GM19395 (cell line): ENCODE results near the gene KRTAP26-1.

Experiments used
- ATAC-seq: cut with Tn5 transposase; IDR thresholded peaks from one replicate; pipeline ENCODE4 v1.9.1; 2021; ENCODE audit warnings: mild to moderate bottlenecking, moderate library complexity; ENCODE audit not compliant: unreplicated experiment

The KRTAP26-1 gene

DNA sequence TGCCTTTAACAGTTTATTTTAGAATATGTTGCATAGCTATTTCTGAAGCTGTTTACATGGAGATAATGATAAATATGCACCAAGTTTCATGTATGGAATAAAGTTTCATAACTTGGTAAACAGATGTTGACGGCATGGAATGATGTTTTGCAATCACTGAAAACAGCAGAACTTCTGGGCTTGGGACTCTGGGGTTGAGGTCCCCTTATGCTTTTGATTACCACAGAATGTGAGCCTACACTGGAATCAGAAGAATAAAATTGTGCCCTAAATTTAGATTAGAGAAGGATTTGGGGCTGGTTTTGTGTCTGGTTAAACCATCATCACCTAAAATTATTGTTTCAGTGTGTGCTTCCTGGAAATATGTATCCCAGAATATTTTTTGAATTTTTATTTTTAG is 48.5 kb downstream of the KRTAP26-1 start:
- no peak for ATAC-seq

GRCh38 chr21:30271156-30271555 is 49.0 kb downstream of the KRTAP26-1 start:
- no peak for ATAC-seq

GRCh38 chr21:30269803-30270530 is 50.1 kb downstream of the KRTAP26-1 start:
- ATAC-seq, result no peak
